ENCODE data around the gene ARHGAP15. TPM values are rescaled to one million over a fixed set of nuclear protein-coding genes. Genes with fewer than 3 reads are reported as not detected.

The ARHGAP15 gene
- total and polyA plus RNA-seq, 2 donors (not counting 1 experiment from before 2014, with no cell fraction given) = 0.07 TPM; not detected in 1

- Histone ChIP-seq H3K79me2 (ENCODE audit: control insufficient read depth, insufficient read depth, low read length) (no peaks in the 10 kb centered on the region), H3K4me2 (ENCODE audit: extremely low read depth, insufficient read depth, low read length) (no peak overlapping the region), H3K9me3 (ENCODE audit: control insufficient read depth, insufficient read depth, low read depth, low read length) (no peaks in the 10 kb centered on the region), H3K9ac (ENCODE audit: insufficient read depth, low read length) (no peak overlapping the region), H3K4me3 (replicated peaks in 1 of 4; ENCODE audit: control extremely low read depth in 1 of 4, insufficient read depth in 1 of 4, low read depth in 3 of 4, low read length in 4 of 4) (no peak overlapping the region), H3K4me1 (ENCODE audit: control insufficient read depth, extremely low read depth, insufficient read depth, low read length) (no peaks in the 10 kb centered on the region), H3K27me3 (ENCODE audit: control insufficient read depth, insufficient read depth, low read length) (no peaks in the 10 kb centered on the region), H2AFZ (ENCODE audit: low read length) (no peak overlapping the region), H3K36me3 (ENCODE audit: control insufficient read depth, insufficient read depth, low read length) (no peaks in the 10 kb centered on the region), H4K20me1 (ENCODE audit: control insufficient read depth, extremely low read depth, insufficient read depth, low read length) (no peaks in the 10 kb centered on the region), H3K27ac (ENCODE audit: insufficient read depth, low read length) (no peak overlapping the region)
- TF ChIP-seq EZH2 (IDR thresholded peaks at IDR 0.05; ENCODE audit: low read length, missing control alignments) (no peak), CTCF (conservative IDR thresholded peaks at IDR 0.05 in 1 of 2, IDR thresholded peaks at IDR 0.05 in 1 of 2; ENCODE audit: low read depth in 1 of 2, low read length in 2 of 2) (no peak)
- DNase-seq (ENCODE audit: low read depth in 2 of 2) = no peak
Observed at GRCh38 chr2:143347901-143348414, 218.7 kb downstream of the ARHGAP15 start.

- no peaks in the 10 kb centered on the region for H3K27me3 ChIP-seq (ENCODE audit: control insufficient read depth, insufficient read depth, low read length)
- no peaks in the 10 kb centered on the region for H3K4me1 ChIP-seq (ENCODE audit: control insufficient read depth, extremely low read depth, insufficient read depth, low read length)
- H3K36me3 ChIP-seq (ENCODE audit: control insufficient read depth, insufficient read depth, low read length) = no peaks in the 10 kb centered on the region
- no peak for DNase-seq (ENCODE audit: low read depth in 2 of 2)
- TF ChIP-seq CTCF (conservative IDR thresholded peaks at IDR 0.05 in 1 of 2, IDR thresholded peaks at IDR 0.05 in 1 of 2; ENCODE audit: low read depth in 1 of 2, low read length in 2 of 2) (no peak), EZH2 (IDR thresholded peaks at IDR 0.05; ENCODE audit: low read length, missing control alignments) (no peak)
- H3K9me3 ChIP-seq (ENCODE audit: control insufficient read depth, insufficient read depth, low read depth, low read length) = no peaks in the 10 kb centered on the region
- no peak overlapping the region for H3K4me2 ChIP-seq (ENCODE audit: extremely low read depth, insufficient read depth, low read length)
- H3K27ac ChIP-seq (ENCODE audit: insufficient read depth, low read length) = no peak overlapping the region
- H3K4me3 ChIP-seq (replicated peaks in 1 of 4; ENCODE audit: control extremely low read depth in 1 of 4, insufficient read depth in 1 of 4, low read depth in 3 of 4, low read length in 4 of 4) = no peak overlapping the region
- no peaks in the 10 kb centered on the region for H3K79me2 ChIP-seq (ENCODE audit: control insufficient read depth, insufficient read depth, low read length)
- no peak overlapping the region for H2AFZ ChIP-seq (ENCODE audit: low read length)
- no peaks in the 10 kb centered on the region for H4K20me1 ChIP-seq (ENCODE audit: control insufficient read depth, extremely low read depth, insufficient read depth, low read length)
- H3K9ac ChIP-seq (ENCODE audit: insufficient read depth, low read length) = no peak overlapping the region
Observed at GRCh38 chr2:143354050-143354750, 225.0 kb downstream of the ARHGAP15 start.

- TF ChIP-seq EZH2 (IDR thresholded peaks at IDR 0.05; ENCODE audit: low read length, missing control alignments) = no peak
- no peak for TF ChIP-seq CTCF (conservative IDR thresholded peaks at IDR 0.05 in 1 of 2, IDR thresholded peaks at IDR 0.05 in 1 of 2; ENCODE audit: low read depth in 1 of 2, low read length in 2 of 2)
- Histone ChIP-seq H3K4me2 (ENCODE audit: extremely low read depth, insufficient read depth, low read length) (no peak overlapping the region), H3K36me3 (ENCODE audit: control insufficient read depth, insufficient read depth, low read length) (no peaks in the 10 kb centered on the region), H2AFZ (ENCODE audit: low read length) (no peak overlapping the region), H3K9me3 (ENCODE audit: control insufficient read depth, insufficient read depth, low read depth, low read length) (no peaks in the 10 kb centered on the region), H3K4me3 (replicated peaks in 1 of 4; ENCODE audit: control extremely low read depth in 1 of 4, insufficient read depth in 1 of 4, low read depth in 3 of 4, low read length in 4 of 4) (no peak overlapping the region), H3K79me2 (ENCODE audit: control insufficient read depth, insufficient read depth, low read length) (no peaks in the 10 kb centered on the region), H4K20me1 (ENCODE audit: control insufficient read depth, extremely low read depth, insufficient read depth, low read length) (no peaks in the 10 kb centered on the region), H3K4me1 (ENCODE audit: control insufficient read depth, extremely low read depth, insufficient read depth, low read length) (no peaks in the 10 kb centered on the region), H3K27me3 (ENCODE audit: control insufficient read depth, insufficient read depth, low read length) (no peaks in the 10 kb centered on the region), H3K27ac (ENCODE audit: insufficient read depth, low read length) (no peak overlapping the region), H3K9ac (ENCODE audit: insufficient read depth, low read length) (no peak overlapping the region)
- no peak for DNase-seq (ENCODE audit: low read depth in 2 of 2)
Observed at GRCh38 chr2:143355870-143356269, 226.7 kb downstream of the ARHGAP15 start.

All from fibroblast of lung (primary cell).